HG03045 (cell line): ENCODE results near the gene ZNF385C.
A peak's percentile ranks its signal among the peaks of the same experiment; 100 is the strongest.

Experiments used
- ATAC-seq: cut with Tn5 transposase; IDR thresholded peaks from one replicate; pipeline ENCODE4 v1.9.1; 2021; ENCODE audit warnings: mild to moderate bottlenecking, moderate library complexity; ENCODE audit not compliant: unreplicated experiment

The ZNF385C gene

GRCh38 chr17:42125565-42125964, 27.3 kb upstream of the ZNF385C start:
- no peak for ATAC-seq

DNA sequence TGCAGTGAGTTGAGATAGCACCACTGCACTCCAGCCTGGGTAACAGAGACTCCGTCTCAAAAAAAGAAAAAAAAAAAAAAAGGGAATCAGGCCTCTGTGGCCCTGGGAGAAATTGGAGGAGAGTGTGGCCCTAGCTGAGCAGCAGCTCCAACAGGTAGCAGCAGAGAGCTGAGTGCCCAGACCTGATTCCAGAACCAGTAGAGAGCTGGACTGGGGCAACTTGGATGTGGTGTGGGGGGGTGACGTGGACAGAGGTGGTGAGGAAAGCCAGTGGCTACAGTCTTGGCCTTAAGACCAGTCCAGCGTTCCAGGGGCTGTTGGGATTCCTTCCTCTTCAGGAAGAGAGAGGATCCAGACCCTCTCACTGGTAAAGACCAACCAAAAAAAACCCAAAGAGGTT, 26.0 kb upstream of the ZNF385C start:
- ATAC-seq = no peak

- no peak for ATAC-seq
Observed at GRCh38 chr17:42122371-42123303, 24.4 kb upstream of the ZNF385C start, which contains the start of gene HSPB9. TSS of gene HSPB9 (plus strand) at chr17:42122804. CDS start at chr17:42122851, 47 bp downstream.

- ATAC-seq = peak; percentile 77
Observed at GRCh38 chr17:42120770-42121769, 22.8 kb upstream of the ZNF385C start, which contains the start of gene KAT2A. TSS of gene KAT2A (minus strand) at chr17:42121367. CDS start at chr17:42121304, 63 bp downstream.

DNA sequence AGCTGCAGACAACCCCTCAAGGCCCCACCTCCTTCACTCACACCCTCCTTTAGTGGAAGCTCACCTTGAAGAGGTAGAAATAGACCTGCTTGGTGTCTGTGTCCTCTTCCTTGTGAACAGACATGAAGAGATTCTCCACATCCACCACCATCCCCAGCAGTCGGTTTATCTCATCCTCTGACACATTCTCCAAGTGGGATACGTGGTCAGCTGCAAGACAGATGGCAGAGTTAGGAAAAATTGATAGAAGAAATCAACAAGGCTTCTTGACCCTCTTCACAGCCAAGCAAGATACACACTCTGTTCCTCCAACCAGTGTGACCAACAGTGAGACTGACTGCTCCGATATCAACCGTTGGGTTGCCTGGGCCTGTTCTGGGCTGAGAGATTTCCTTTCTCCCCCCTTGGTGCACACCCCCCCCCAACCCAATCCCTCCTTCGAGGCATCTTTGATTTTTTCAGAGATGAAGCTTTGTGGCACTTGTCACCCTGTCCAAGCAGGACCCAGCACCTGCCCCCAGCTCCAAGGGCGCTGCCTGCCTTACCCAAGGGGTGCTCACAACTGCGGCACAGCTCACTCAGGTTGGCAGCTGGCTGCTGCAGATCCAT, 22.0 kb upstream of the ZNF385C start:
- no peak for ATAC-seq

GRCh38 chr17:42119301-42119700, 21.0 kb upstream of the ZNF385C start:
- ATAC-seq = no peak

DNA sequence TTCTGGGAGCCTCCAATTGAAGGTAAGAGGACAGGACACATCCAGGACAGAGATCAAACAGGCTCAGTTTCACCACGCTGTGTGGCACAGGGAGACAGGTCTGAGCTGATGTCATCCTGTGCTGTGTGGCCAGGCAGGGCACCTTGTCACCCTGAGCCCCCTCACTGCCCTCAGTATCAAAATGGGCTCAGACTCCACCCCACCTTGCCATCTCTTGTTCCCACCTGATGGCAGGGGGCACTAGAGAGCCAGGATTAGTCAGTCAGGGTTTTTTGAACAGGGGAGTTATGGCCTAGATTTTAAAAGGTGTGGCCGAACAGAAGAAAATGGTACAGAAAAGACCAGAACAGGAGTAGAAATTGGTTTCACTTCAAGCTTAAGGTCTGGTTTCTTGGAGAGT, 20.3 kb upstream of the ZNF385C start:
- no peak for ATAC-seq

DNA sequence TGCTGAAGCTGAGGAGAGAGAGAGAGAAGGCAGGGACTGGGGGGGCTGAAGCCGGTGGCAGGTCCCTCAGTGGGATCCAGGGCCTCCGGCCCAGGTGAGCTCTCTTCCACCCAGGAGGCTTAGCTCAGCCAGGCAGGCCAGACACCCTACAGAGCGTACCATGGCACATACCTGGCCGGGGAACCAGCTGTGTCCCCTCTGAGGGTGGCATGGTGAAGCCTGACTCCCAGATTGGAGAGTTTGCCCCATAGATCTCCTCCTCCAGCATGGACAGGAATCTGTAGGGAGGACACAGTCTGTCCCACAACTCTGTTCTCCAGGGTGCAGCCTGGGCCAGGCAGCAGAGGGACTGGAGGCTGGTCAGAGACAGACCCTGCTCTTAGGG, 19.8 kb upstream of the ZNF385C start:
- no peak for ATAC-seq

DNA sequence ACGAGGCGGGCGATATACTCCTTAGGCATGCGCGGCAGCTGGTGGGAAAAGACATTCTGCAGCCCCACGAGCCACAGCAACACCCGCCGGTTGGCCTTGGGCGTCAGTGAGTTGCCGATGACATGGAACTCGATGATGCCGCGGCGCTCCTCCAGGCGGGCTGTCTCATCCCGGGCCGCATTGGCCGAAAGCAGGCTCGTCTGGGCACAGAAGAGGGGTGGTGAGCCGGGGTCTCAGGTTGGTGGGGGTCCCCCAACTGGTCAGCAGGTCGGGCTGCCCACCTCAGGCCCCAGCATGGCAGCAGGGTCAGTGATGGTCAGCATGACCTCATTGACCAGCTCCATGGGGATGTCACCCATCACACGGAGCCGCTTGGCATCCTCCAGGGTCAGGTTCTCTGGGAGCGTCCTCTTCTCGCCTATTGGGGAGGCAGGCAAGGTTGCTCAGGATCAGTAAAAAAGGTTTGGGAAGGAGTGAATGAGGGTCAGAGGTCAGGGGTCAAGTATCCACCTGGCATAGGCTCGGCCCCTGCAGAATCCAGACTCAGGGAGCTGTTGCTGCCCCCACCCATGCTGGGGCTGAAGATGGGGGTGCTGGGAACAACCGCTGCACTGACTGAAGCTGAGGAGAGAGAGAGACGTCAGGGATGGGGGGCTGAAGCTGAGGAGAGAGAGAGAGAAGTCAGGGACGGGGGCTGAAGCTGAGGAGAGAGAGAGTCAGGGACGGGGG, 19.3 kb upstream of the ZNF385C start:
- no peak for ATAC-seq

DNA sequence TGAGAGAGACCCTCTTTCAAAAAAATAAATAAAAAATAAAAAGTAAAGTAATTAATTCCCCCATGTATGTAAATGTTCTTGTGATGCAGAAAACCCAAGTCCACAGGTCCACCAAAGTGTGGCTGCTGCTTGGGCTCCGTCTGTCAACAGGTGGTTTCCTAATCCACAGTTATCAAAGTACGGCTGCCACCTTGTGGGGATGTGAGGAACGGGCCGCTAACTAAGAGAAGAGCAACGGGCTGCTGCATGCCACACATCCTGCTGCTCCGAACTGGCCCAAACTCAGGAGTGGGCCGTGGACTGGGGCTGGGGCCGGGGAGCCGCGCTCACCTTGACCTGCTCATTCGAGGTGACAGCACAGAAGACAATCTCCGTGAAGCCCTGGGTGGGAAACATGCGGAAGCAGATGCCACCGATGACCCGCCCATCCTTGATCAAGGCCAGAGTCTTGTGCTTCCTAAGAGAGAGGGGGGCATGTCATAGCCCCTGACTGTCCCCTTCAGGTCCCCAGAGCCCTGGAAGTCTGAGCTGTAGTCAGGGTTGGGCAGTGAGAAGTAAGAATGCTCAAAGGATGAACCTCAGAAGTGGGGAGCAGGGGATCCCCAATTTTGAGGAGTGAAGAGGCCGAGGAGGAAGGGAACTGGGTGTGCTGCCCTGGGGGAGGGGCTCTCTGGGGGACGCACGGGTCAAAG, 18.6 kb upstream of the ZNF385C start:
- ATAC-seq = no peak

- no peak for ATAC-seq
Observed at GRCh38 chr17:42114118-42114517, 15.8 kb upstream of the ZNF385C start.

DNA sequence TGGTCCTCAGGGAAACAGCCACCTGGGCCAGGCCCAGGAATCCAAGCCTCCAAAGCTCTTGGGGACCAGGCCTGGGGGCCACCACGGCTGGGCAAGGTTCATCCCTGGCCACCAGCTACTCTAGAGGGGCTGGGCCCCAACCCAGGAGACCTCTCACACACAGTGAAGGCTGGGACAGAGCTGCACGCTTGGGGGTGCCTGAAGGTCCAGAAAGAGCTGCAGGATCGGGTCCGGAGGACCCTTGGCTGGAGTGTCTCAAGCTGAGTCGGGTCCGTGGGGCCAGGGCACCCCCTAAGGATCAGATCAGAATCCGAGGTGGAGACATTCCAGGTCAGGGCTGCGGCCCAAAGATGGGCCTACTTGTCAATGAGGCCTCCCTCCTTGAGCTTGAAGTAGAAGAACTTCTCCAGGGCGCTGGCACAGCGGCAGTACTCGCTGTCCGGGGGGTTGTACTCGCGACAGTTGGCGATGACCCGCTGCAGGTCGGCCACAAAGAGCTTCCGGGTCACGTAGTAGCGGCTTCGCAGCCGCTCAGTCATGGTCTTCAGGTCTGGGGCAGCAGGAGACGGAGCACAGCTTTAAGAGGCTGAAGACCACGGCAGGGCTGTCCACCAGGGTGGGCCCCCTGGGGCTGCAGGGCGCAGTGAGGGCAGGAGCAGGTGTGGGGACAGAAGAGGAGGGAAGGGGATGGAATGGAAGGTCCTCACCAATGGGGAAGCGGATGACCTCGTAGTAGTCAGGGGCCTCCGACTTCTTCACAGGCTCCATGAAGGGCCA, 15.2 kb upstream of the ZNF385C start:
- no peak for ATAC-seq

DNA sequence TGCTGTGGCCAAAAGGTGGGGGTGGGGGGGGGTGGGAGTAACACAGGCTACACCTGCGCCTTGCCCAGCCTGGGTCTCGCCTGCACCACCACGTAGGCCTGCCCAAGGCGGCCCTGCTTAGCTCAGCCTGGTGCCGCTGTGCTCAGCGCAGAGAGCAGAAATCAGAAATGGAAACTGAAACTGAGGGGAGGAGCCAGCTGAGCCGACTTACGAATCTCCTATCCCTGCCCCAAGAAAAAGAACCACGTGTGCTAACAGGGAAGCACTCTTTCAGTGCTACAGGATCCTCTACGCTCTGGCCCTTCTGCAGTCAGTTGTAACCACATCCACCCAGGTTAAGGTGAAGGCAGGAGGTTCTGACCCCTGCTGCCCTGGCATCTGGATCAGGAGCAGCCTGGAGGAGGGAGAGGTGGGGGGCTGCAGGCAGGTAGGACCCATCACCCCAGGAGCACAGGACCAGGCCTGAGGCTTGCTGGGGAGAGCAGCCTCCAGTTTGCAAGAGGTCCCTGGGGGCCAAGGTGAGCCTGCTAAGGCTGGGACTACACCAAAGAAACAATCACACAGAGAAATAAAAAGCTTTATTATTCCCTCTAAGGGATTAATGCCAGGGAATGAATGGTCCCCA, 14.4 kb upstream of the ZNF385C start, which contains the start of gene DHX58:
DHX58 (minus strand) TSS at position 163 of the 625 bp plus-strand sequence. CDS start 822 bp downstream, outside the sequence.
- ATAC-seq = peak; percentile 65

GRCh38 chr17:42111871-42112551, 13.7 kb upstream of the ZNF385C start:
- peak; percentile 2 for ATAC-seq

DNA sequence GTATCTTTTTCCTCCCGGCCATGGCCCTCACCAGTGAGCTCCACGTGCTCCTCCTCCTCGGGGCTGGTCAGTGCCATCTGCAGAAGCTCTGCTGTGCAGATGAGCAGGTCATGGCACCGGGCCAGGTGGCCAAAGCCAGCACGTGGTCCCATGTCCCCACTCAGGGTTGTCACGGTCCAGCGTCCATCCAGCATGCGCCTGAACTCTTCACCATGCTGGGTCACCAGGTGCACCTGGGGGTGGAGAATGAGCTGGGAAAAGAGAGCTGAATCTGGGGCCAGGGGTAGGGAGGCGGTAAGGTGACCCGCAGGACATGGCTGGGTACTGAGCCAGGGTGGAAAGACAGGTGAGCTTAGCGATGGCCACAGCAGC, 13.0 kb upstream of the ZNF385C start:
- ATAC-seq = no peak

- ATAC-seq = no peak
Observed at GRCh38 chr17:42110301-42111264, 12.3 kb upstream of the ZNF385C start.

- ATAC-seq = no peak
Observed at GRCh38 chr17:42109086-42109485, 10.8 kb upstream of the ZNF385C start.
